HEK293 (cell line): ENCODE measurements around the gene TMEM126B.

ENCODE experiments used
- CTCF ChIA-PET: fragments of 350-600 bp; formaldehyde crosslinking; extraction: SDS; loops from one replicate; lab custom pipeline; 2021; ENCODE audit warnings: antibody characterized with exemption; lab: Yijun Ruan, JAX
- POLR2A ChIA-PET: fragments of 300-600 bp; formaldehyde crosslinking; extraction: SDS; loops from one replicate; lab custom pipeline; 2020; ENCODE audit warnings: antibody characterized with exemption, inconsistent platforms; lab: Yijun Ruan, JAX
- H3K27ac ChIP-seq: fragments of 200-500 bp; sonication (Bioruptor generic); 2 replicates; pipeline ENCODE4 v1.5.1; 2014; ENCODE audit warnings: low read depth, low read length, control low read depth, inconsistent platforms; ENCODE audit errors: extremely low read depth
- H3K36me3 ChIP-seq, 2 experiments: fragments of 200-500 bp in 1 of 2; sonication (Bioruptor generic) in 1 of 2; 1 replicate in 1 of 2; 2 replicates in 1 of 2; pipeline ENCODE4 v1.5.1; 2014 to 2017; ENCODE audit warnings: inconsistent platforms in 2 of 2, low read length in 2 of 2; ENCODE audit not compliant: control insufficient read depth in 2 of 2, insufficient read depth in 1 of 2
- H3K4me1 ChIP-seq: fragments of 200-500 bp; sonication (Bioruptor generic); 2 replicates; pipeline ENCODE4 v1.5.1; 2014; ENCODE audit warnings: mild to moderate bottlenecking, low read length, inconsistent platforms; ENCODE audit not compliant: control insufficient read depth, insufficient read depth
- H3K4me3 ChIP-seq: 2 replicates; pipeline ENCODE4 v1.5.1; 2011; ENCODE audit warnings: low read depth, mild to moderate bottlenecking, control low read depth, low read length, moderate library complexity
- H3K9me3 ChIP-seq: fragments of 200-500 bp; sonication (Bioruptor generic); 2 replicates; pipeline ENCODE4 v1.5.1; 2014; ENCODE audit warnings: low read depth, low read length, inconsistent platforms; ENCODE audit not compliant: control insufficient read depth, insufficient read depth
- KLF7 ChIP-seq: fragments of 450-650 bp; formaldehyde crosslinking; IDR thresholded peaks from 2 replicates; pipeline ENCODE4 v1.5.1; 2016; ENCODE audit warnings: missing biosample characterization, missing genetic modification characterization, borderline replicate concordance
- MEIS1 ChIP-seq: sonication (generic); formaldehyde crosslinking; IDR thresholded peaks from 2 replicates; pipeline ENCODE4 v1.8.1; 2022; ENCODE audit warnings: missing genetic modification reagents, mild to moderate bottlenecking, borderline replicate concordance
- MZF1 ChIP-seq: fragments of 450-650 bp; formaldehyde crosslinking; IDR thresholded peaks from 2 replicates; pipeline ENCODE4 v1.5.1; 2017; ENCODE audit warnings: missing biosample characterization, missing genetic modification characterization, borderline replicate concordance
- PATZ1 ChIP-seq: fragments of 450-650 bp; formaldehyde crosslinking; IDR thresholded peaks from 2 replicates; pipeline ENCODE4 v1.5.1; 2016; ENCODE audit warnings: missing biosample characterization, missing genetic modification characterization
- PRDM10 ChIP-seq: fragments of 450-650 bp; formaldehyde crosslinking; IDR thresholded peaks from 2 replicates; pipeline ENCODE4 v1.5.1; 2016; ENCODE audit warnings: missing biosample characterization, missing genetic modification characterization
- SCRT1 ChIP-seq: fragments of 450-650 bp; formaldehyde crosslinking; IDR thresholded peaks from 2 replicates; pipeline ENCODE4 v1.5.1; 2016; ENCODE audit warnings: missing biosample characterization, missing genetic modification characterization, borderline replicate concordance
- SP2 ChIP-seq: fragments of 450-650 bp; formaldehyde crosslinking; IDR thresholded peaks from 2 replicates; pipeline ENCODE4 v1.5.1; 2016; ENCODE audit warnings: missing biosample characterization, missing genetic modification characterization
- SP7 ChIP-seq: fragments of 450-650 bp; formaldehyde crosslinking; IDR thresholded peaks from 2 replicates; pipeline ENCODE4 v1.5.1; 2016; ENCODE audit warnings: missing biosample characterization, missing genetic modification characterization
- WT1 ChIP-seq: fragments of 450-650 bp; formaldehyde crosslinking; IDR thresholded peaks from 2 replicates; pipeline ENCODE4 v1.5.1; 2016; ENCODE audit warnings: missing biosample characterization, missing genetic modification characterization
- ZBTB17 ChIP-seq: fragments of 450-650 bp; formaldehyde crosslinking; IDR thresholded peaks from 2 replicates; pipeline ENCODE4 v1.5.1; 2016; ENCODE audit warnings: missing biosample characterization, missing genetic modification characterization
- ZEB2 ChIP-seq: fragments of 450-650 bp; formaldehyde crosslinking; IDR thresholded peaks from 2 replicates; pipeline ENCODE4 v1.5.1; 2016; ENCODE audit warnings: missing biosample characterization, missing genetic modification characterization
- ZIC2 ChIP-seq: fragments of 450-650 bp; formaldehyde crosslinking; IDR thresholded peaks from 2 replicates; pipeline ENCODE4 v1.5.1; 2016; ENCODE audit warnings: missing biosample characterization, missing genetic modification characterization
- ZNF133 ChIP-seq: fragments of 450-650 bp; formaldehyde crosslinking; IDR thresholded peaks from 2 replicates; pipeline ENCODE4 v1.5.1; 2016; ENCODE audit warnings: missing biosample characterization, missing genetic modification characterization
- ZNF248 ChIP-seq: fragments of 450-650 bp; formaldehyde crosslinking; IDR thresholded peaks from 2 replicates; pipeline ENCODE4 v1.5.1; 2017; ENCODE audit warnings: missing biosample characterization, missing genetic modification characterization
- ZNF324 ChIP-seq: fragments of 450-650 bp; formaldehyde crosslinking; IDR thresholded peaks from 2 replicates; pipeline ENCODE4 v1.5.1; 2016; ENCODE audit warnings: missing biosample characterization, missing genetic modification characterization
- ZNF341 ChIP-seq: fragments of 450-650 bp; formaldehyde crosslinking; IDR thresholded peaks from 2 replicates; pipeline ENCODE4; 2016; ENCODE audit warnings: low read depth, missing biosample characterization, missing genetic modification characterization
- ZNF366 ChIP-seq: fragments of 450-650 bp; formaldehyde crosslinking; conservative IDR thresholded peaks from 2 replicates; pipeline ENCODE4 v1.5.1; 2016; ENCODE audit warnings: missing biosample characterization, missing genetic modification characterization
- ZNF416 ChIP-seq: fragments of 450-650 bp; formaldehyde crosslinking; IDR thresholded peaks from 2 replicates; pipeline ENCODE4 v1.5.1; 2016; ENCODE audit warnings: missing biosample characterization, missing genetic modification characterization
- ZNF501 ChIP-seq: fragments of 450-650 bp; formaldehyde crosslinking; IDR thresholded peaks from 2 replicates; pipeline ENCODE4 v1.5.1; 2016; ENCODE audit warnings: missing biosample characterization, missing genetic modification characterization
- ZNF521 ChIP-seq: fragments of 450-650 bp; formaldehyde crosslinking; IDR thresholded peaks from 2 replicates; pipeline ENCODE4 v1.5.1; 2017; ENCODE audit warnings: missing biosample characterization, mild to moderate bottlenecking, missing genetic modification characterization
- ZNF529 ChIP-seq: fragments of 450-650 bp; formaldehyde crosslinking; IDR thresholded peaks from 2 replicates; pipeline ENCODE4 v1.5.1; 2017; ENCODE audit warnings: missing genetic modification characterization, missing biosample characterization; ENCODE audit not compliant: insufficient replicate concordance
- ZNF530 ChIP-seq: fragments of 450-650 bp; formaldehyde crosslinking; IDR thresholded peaks from 2 replicates; pipeline ENCODE4 v1.5.1; 2016; ENCODE audit warnings: low read depth, missing biosample characterization, missing genetic modification characterization
- ZNF660 ChIP-seq: fragments of 450-650 bp; IDR thresholded peaks from 2 replicates; pipeline ENCODE4 v1.5.1; 2018; ENCODE audit warnings: missing biosample characterization, mild to moderate bottlenecking, missing genetic modification characterization
- ZNF664 ChIP-seq: fragments of 450-650 bp; formaldehyde crosslinking; IDR thresholded peaks from 2 replicates; pipeline ENCODE4 v1.5.1; 2016; ENCODE audit warnings: missing biosample characterization, missing genetic modification characterization
- ZNF677 ChIP-seq: fragments of 450-650 bp; IDR thresholded peaks from 2 replicates; pipeline ENCODE4 v1.5.0; 2018; ENCODE audit warnings: missing biosample characterization, mild to moderate bottlenecking, missing genetic modification characterization, moderate library complexity
- ZNF692 ChIP-seq: fragments of 450-650 bp; formaldehyde crosslinking; IDR thresholded peaks from 2 replicates; pipeline ENCODE4 v1.5.1; 2016; ENCODE audit warnings: missing biosample characterization, missing genetic modification characterization
- ZNF76 ChIP-seq: fragments of 450-650 bp; formaldehyde crosslinking; IDR thresholded peaks from 2 replicates; pipeline ENCODE4; 2016; ENCODE audit warnings: low read depth, missing biosample characterization, missing genetic modification characterization, borderline replicate concordance
- ZNF768 ChIP-seq: fragments of 450-650 bp; formaldehyde crosslinking; IDR thresholded peaks from 2 replicates; pipeline ENCODE4 v1.5.1; 2018; ENCODE audit warnings: missing biosample characterization, mild to moderate bottlenecking, missing genetic modification characterization
- TF ChIP-seq, protein P1 (sequence below): fragments of 450-650 bp; IDR thresholded peaks from 2 replicates; pipeline ENCODE4 v1.5.1; 2018; ENCODE audit warnings: missing biosample characterization, mild to moderate bottlenecking, missing genetic modification characterization

Gene TMEM126B

DNA sequence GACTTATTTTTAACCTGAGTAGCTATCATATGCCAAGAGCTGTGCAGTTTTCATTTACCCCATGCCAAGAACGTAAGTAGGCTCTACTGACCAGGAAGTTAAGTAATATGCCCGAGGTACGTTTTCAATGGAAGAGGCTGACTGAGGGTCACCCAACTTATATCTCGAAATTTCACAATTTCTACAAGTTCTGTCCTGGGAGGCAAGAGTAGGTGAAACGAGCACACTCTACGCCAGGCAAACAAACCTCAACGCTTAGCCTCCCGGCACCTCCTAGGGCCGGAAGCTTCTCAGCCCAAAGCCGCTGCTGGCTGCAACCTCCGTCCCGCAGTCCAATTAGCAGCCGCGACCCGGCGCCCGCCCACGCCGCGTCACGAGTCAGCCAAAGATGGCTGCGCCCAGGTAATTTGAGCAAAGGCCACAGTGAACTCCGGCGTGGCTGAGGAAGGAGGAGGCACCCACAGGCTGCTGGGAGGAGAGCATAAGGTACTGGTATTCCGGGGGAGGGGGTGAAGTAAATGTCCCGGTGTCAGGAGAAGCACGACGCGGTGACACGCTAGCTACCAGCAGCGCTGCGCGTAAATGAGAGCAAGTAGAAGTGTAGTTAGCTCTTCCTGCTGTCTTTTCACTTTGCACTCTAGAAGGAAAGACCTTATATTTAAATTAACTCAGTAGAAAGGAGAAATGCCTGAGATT is 19.4 kb downstream of the TMEM126B start, which contains the start of gene TMEM126A:
TSS of gene TMEM126A (plus strand) at position 364 of the 696 bp plus-strand sequence. CDS start 2,289 bp downstream, outside the sequence.
- no peaks in the 10 kb centered on the region for H3K4me1 ChIP-seq
- H3K9me3 ChIP-seq, result no peaks in the 10 kb centered on the region
- POLR2A ChIA-PET, result interaction anchor here (0.6 to 6.3 kb wide), 13 partner anchors 10 to 597 kb away, joined by 3 to 48 read pairs (median 5); partner anchors contain the start of genes CREBZF, DLG2 and TMEM126B
- CTCF ChIA-PET, result interaction anchor here (0.7 to 1.3 kb wide), 3 partner anchors 10 to 571 kb away, joined by 3 to 13 read pairs (median 3); no protein-coding TSS in a partner anchor
- peak within 1 kb of the TSS; percentile 51 for H3K4me3 ChIP-seq
- peak within 1 kb of the TSS; percentile 60 for H3K27ac ChIP-seq
- peaks cover 0 to 10% of the 10 kb centered on the region in 2 experiments; a peak in 1 of 3 replicates for H3K36me3 ChIP-seq
- peak; percentile 55; the same call in 1 of the 2 replicates for TF ChIP-seq ZNF366
- peak; percentile 64; the same call in 1 of the 2 replicates for TF ChIP-seq ZNF76 (tag by site-specific recombination)
- TF ChIP-seq WT1 (tag by site-specific recombination), result 0 out of 2 replicates have a peak, but pooled peaks have one; percentile 42
- TF ChIP-seq ZNF341 (tag by site-specific recombination), result peak; percentile 67
- TF ChIP-seq KLF7, result no peak
- TF ChIP-seq ZNF133 (tag by site-specific recombination), result no peak
- TF ChIP-seq SCRT1 (tag by site-specific recombination), result no peak
- TF ChIP-seq MZF1 (tag by site-specific recombination), result no peak
- TF ChIP-seq ZNF768 (tag by site-specific recombination), result no peak
- peak; percentile 61; the same call in 1 of the 2 replicates for TF ChIP-seq SP7
- peak; percentile 71; the same call in 1 of the 2 replicates for TF ChIP-seq ZNF501
- peak; percentile 62 for TF ChIP-seq PATZ1 (tag by site-specific recombination)
- TF ChIP-seq ZNF529 (tag by site-specific recombination), result no peak
- TF ChIP-seq ZIC2 (tag by site-specific recombination), result no peak
- no peak for TF ChIP-seq ZNF530 (tag by site-specific recombination)
- TF ChIP-seq, protein P1, sequence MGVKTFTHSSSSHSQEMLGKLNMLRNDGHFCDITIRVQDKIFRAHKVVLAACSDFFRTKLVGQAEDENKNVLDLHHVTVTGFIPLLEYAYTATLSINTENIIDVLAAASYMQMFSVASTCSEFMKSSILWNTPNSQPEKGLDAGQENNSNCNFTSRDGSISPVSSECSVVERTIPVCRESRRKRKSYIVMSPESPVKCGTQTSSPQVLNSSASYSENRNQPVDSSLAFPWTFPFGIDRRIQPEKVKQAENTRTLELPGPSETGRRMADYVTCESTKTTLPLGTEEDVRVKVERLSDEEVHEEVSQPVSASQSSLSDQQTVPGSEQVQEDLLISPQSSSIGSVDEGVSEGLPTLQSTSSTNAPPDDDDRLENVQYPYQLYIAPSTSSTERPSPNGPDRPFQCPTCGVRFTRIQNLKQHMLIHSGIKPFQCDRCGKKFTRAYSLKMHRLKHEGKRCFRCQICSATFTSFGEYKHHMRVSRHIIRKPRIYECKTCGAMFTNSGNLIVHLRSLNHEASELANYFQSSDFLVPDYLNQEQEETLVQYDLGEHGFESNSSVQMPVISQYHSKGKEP (tag by site-specific recombination), result no peak
- no peak for TF ChIP-seq ZNF660 (tag by site-specific recombination)
- TF ChIP-seq ZNF416 (tag by site-specific recombination), result no peak
- TF ChIP-seq ZNF521 (tag by site-specific recombination), result no peak
- TF ChIP-seq ZNF248 (tag by site-specific recombination), result no peak
- TF ChIP-seq ZNF324 (tag by site-specific recombination), result no peak
- TF ChIP-seq ZEB2 (tag by site-specific recombination), result peak; percentile 75
- peak; percentile 95 for TF ChIP-seq SP2 (tag by site-specific recombination)
- no peak for TF ChIP-seq MEIS1 (CRISPR knock-in tag)
- peak; percentile 68; the same call in 1 of the 2 replicates for TF ChIP-seq PRDM10 (tag by site-specific recombination)
- TF ChIP-seq ZNF664, result no peak
- TF ChIP-seq ZNF692 (tag by site-specific recombination), result 0 out of 2 replicates have a peak, but pooled peaks have one; percentile 12
- peak; percentile 62 for TF ChIP-seq ZBTB17 (tag by site-specific recombination)
- no peak for TF ChIP-seq ZNF677 (tag by site-specific recombination)
